Measurements from ENCODE around the gene KIAA0513. TPM values are rescaled to one million over a fixed set of nuclear protein-coding genes. Genes with fewer than 3 reads are reported as not detected.

Gene KIAA0513
- total RNA-seq, 1 experiment from 2014 or later = 7.8 TPM

- no peak for DNase-seq (ENCODE audit: low spot score)
- Mint-ChIP-seq H3K9me3 (no peaks in the 10 kb centered on the region), H3K4me1 (peaks cover 35% of the 10 kb centered on the region), H3K36me3 (peaks cover 13% of the 10 kb centered on the region), H3K27ac (no peak overlapping the region), H3K27me3 (ENCODE audit: low read depth) (peaks cover 56% of the 10 kb centered on the region), H3K4me3 (no peak overlapping the region)
- TF ChIP-seq NR1H2 (CRISPR knock-in tag; IDR thresholded peaks at IDR 0.05) (no peak), ZNF317 (CRISPR knock-in tag; IDR thresholded peaks at IDR 0.05; ENCODE audit: borderline replicate concordance, low read depth) (no peak), MAX (CRISPR knock-in tag; IDR thresholded peaks at IDR 0.05) (no peak)
- CTCF ChIA-PET = interaction anchor here (0.8 to 3.6 kb wide), 4 partner anchors 9 to 21 kb away, joined by 3 to 23 read pairs (median 13); no protein-coding TSS in a partner anchor
- POLR2A ChIA-PET = no interaction called here
- no peak for ATAC-seq
Measured at GRCh38 chr16:85077576-85078125, 50.1 kb downstream of the KIAA0513 start.

- H3K4me3 Mint-ChIP-seq = no peak overlapping the region
- H3K4me1 Mint-ChIP-seq = peaks cover 39% of the 10 kb centered on the region
- TF ChIP-seq ATF2 (CRISPR knock-in tag; IDR thresholded peaks at IDR 0.05; ENCODE audit: borderline replicate concordance, low read depth) (no peak), FOXP4 (CRISPR knock-in tag; IDR thresholded peaks at IDR 0.05) (no peak), ERG (CRISPR knock-in tag; IDR thresholded peaks at IDR 0.05) (no peak), ZNF317 (CRISPR knock-in tag; IDR thresholded peaks at IDR 0.05; ENCODE audit: borderline replicate concordance, low read depth) (no peak), PRDM15 (CRISPR knock-in tag; IDR thresholded peaks at IDR 0.05) (no peak), CREM (CRISPR knock-in tag; IDR thresholded peaks at IDR 0.05) (no peak), NFYB (CRISPR knock-in tag; conservative IDR thresholded peaks at IDR 0.05; ENCODE audit: low read depth) (no peak), AFF4 (CRISPR knock-in tag; IDR thresholded peaks at IDR 0.05; ENCODE audit: borderline replicate concordance) (no peak), JAZF1 (CRISPR knock-in tag; IDR thresholded peaks at IDR 0.05) (no peak), MYBL2 (CRISPR knock-in tag; IDR thresholded peaks at IDR 0.05) (no peak), ETV6 (CRISPR knock-in tag; IDR thresholded peaks at IDR 0.05) (no peak), EMX1 (CRISPR knock-in tag; IDR thresholded peaks at IDR 0.05) (no peak), FOXK1 (CRISPR knock-in tag; IDR thresholded peaks at IDR 0.05) (no peak), FOXP1 (CRISPR knock-in tag; IDR thresholded peaks at IDR 0.05; ENCODE audit: borderline replicate concordance) (no peak), ZNF121 (CRISPR knock-in tag; IDR thresholded peaks at IDR 0.05) (no peak), ZNF416 (CRISPR knock-in tag; IDR thresholded peaks at IDR 0.05) (no peak), ZNF232 (CRISPR knock-in tag; IDR thresholded peaks at IDR 0.05) (no peak), PRRX2 (CRISPR knock-in tag; IDR thresholded peaks at IDR 0.05) (no peak), TEAD4 (CRISPR knock-in tag; IDR thresholded peaks at IDR 0.05) (no peak), ZNF219 (CRISPR knock-in tag; IDR thresholded peaks at IDR 0.05; ENCODE audit: borderline replicate concordance) (no peak)
- no peak overlapping the region for H3K27ac Mint-ChIP-seq
- H3K9me3 Mint-ChIP-seq = no peaks in the 10 kb centered on the region
- no peak for DNase-seq (ENCODE audit: low spot score)
- ChIA-PET CTCF (interaction anchor here (1.5 to 3.6 kb wide), 2 partner anchors 9 to 13 kb away, joined by 3 to 23 read pairs; no protein-coding TSS in a partner anchor), POLR2A (no interaction called here)
- no peak for ATAC-seq
- peaks cover 13% of the 10 kb centered on the region for H3K36me3 Mint-ChIP-seq
- peaks cover 62% of the 10 kb centered on the region for H3K27me3 Mint-ChIP-seq (ENCODE audit: low read depth)
Measured at GRCh38 chr16:85078226-85078625, 50.6 kb downstream of the KIAA0513 start.

Measured in WTC11 (cell line).